Fibroblast of skin of left quadriceps (primary cell): ENCODE measurements around the gene CLTCL1.
"Not testable (repeated sequence)": the region's sequence is repeated elsewhere in the genome, so short reads cannot be mapped to it uniquely, and the experiment has no call there.

Experiments used
- DNase-seq, 2 experiments: peaks; one replicate each; pipeline ENCODE4 v3.0.0-alpha.2; 2013; ENCODE audit warnings: low read depth in 2 of 2

The CLTCL1 gene

DNA sequence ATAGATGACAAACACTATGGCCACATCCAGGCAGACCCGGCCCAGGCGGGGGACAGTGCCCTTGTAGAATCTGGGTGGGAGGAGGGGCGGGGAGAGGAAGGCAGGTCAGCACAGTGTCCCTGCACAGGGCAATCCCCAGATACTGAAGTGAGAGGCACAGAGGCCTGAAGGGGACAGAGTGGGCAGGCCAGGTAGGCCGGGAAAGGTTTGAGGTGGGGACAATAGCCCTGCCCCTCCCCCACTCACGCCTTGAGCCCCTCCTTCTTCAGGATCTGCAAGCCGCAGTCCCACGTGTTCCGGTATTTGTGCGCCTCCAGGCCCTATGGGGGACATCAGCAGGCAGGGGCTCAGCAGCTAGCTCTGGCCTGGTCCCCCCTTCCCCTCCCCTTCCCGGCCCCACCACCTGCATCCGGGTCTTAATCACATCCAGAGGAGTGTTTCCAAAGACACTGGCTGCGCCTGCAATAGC is 115.3 kb downstream of the CLTCL1 start:
- no peak for DNase-seq

DNA sequence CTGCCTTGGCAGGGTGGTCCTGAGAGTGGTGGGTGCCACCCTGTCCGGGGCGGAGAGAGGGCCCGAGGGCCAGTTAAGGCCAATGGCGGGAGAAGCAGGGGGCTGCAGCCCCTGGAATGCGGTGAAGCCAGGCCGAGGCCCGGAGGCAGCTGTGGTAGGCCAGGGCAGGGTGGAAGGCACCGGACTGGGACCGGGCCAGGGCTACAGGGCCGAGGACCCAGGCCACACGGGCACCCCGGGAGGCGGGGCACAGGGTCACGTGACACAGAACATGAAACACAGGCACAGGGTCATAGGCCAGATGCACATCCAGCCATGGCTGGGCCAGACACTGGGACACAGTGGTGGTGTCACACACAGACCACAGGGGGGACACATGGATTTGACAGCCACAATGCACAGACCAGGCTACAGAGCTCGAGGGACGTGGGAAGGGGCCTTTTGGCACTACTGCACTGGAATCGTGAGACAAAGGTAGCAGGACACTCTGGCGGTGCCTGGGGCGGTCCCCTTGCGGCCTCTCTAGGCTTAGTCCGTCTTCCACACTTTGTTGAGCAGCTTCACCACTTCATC is 115.8 kb downstream of the CLTCL1 start:
- no peak for DNase-seq

DNA sequence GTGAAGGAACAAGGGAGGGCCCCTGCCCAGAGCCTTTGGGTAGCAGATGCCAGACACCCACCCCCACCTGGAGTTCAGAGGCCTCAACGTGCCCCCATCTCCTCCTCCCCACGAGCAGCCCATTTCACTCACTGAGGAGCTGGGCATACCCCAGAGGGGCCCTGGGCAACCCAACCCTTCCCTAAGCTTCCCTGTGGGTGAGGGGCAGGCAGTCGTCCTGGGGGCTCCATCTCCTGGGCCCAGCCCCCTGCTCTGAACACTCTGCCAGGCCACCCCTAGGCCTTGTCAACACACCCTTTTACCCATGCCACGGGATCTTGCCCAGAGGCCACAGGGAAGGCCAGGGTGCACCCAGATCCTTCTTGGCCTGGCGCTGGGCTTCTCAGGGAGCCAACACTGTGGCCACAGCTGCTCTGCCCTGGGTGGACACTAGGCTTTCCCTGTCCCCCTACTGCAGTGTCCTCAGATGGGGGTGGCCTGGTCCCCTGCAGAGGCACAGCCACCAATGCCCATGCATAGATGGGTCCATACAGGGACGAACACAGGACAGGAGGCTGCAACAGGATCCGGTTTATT is 116.4 kb downstream of the CLTCL1 start:
- no peak for DNase-seq

DNA sequence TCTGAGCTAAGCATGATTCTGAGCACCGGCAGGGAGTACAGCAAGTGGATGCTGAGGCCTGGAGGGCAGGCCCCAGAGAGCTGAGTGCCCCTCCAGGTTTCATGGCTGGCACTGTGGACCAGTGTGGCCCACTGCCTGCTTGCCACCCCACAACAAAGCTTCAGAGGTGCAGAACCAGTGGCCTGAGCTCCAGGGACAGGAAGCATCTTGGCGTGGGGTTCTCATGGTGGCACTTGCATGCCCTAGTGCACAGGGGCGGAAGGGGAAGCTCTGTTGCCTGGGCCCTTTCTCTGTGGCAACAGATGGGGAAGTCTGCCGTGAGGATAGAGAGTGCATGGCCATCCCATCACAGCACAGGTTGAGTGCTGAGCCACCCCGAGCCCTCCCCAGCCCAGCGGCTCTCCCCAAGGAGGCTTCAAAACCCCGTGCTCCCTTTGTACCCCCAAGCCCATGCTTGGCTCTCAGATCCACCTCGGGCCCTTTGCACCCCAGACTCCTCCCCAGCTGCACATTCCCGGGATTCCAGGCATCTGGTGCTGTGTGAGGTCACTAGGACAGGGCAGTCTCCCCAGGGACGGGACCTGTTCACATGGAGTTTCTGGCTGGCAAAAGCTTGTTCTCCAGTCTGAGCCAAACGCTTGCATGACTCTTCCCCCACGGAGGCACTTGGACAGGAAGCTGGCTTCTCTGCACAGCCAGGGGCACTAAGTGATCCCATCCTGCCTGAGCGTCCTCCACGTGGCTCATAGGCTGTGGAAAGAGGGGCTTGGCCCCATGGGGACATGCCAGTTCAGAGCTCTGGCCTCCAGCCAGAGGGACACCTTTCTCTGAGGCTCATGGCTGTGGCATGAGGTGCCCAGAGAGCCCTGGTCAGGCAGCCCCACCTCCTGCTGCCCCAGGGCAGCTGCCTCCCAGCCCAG is 117.2 kb downstream of the CLTCL1 start:
- DNase-seq: no peak

DNA sequence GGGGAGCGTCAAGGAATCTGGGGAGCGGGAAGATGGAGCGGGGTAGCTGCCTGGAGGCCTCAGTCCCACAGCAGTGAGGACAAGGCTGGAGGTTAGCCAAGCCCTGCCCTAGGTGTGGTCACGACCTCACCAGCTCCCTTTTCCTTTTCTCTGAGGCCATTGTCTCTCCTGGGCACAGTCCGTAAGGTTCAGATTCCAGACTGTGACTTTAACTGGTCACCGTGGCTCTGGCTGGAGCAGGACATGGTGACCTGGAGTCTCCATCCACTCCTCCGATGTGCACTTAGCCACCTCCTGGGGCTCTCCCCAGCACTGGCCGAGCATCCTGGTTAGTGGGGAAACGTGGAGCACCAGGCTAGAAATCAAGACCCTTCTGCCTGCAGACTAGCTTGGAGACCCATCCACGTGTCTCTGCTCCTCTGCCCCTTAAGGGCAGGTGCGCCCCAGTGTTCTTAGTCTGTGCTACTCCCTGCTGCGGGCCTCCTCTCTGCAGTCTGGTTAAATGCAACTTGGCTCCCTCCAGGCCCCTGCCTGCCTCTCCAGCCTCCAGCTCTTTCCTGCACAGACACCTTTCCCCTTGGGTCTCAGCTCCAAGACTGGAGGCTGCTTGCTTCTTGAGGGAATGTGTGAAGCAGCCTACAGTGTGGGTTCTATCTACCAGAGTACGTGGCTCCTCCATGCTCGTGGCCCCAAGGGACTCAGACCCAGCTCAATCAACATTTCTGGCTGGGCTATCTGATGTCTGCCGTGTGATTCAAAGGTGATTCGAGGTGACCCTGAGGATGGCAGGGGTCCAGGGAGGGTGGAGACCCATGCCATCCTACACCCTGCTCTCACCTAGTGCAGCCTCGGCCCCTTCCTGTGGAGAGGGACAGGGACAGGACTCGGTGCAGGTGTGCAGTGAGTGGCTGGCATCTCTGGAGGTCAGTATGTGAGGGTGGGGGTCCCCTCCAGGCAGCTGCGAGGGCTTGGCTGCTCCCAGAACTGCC is 118.2 kb downstream of the CLTCL1 start:
- no peak for DNase-seq

DNA sequence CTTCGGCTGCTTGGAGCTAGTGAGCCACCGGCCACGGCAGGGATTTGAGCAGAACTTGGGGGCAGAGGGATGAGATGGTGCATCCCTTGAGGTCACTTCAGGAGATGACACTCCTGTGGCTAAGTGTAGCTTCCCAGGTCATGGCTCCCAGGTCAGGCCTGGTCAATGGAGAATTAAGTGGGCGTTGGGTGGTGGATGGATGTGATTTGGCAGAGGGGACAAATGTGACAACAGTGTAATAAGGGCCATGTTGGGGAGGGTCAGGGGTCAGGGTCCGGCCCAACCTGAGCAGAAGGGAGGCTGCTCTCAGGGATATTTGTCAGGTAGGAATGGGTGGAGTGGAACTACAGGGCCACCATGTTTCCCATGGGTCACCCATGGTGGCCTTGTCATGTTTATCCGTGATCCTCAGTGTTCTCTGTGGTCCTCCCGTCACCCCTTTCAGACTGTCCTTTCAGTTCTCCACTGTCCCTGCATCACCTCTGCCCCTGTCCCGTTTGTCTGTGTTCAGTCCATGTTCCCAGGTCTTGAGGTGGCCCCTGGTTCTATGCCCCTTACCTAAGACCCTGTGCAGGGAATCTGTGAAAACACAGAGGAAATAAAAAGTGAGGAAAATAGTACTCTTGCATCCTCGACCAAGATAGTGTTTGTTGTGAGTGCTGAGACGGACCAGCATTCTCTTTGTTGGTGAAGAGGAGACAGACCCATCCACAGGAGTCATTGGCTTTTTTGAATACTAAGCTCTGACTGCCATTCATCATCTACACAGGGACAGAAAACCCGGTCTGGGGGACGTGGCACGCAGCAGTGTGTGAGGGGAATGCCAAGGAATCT is 119.1 kb downstream of the CLTCL1 start:
- no peak for DNase-seq

DNA sequence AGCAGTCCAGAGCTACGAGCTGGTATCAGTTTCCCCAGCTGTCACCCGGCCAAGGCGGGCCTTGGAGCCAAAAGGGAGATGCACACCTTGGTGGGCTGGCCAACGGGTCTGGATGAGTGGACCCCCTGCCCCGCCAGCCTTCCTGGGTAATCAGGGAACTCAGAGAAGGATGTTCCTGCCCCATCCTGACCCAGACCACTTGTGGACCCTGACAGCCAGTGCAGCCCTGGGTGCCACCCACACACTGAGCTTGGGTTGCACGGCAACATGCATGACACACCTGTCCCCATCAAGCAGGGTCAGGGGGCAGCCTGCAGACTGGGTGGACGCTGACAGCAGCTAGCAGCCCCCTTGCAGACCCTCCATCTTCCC is 121.6 kb downstream of the CLTCL1 start:
- DNase-seq: no peak

DNA sequence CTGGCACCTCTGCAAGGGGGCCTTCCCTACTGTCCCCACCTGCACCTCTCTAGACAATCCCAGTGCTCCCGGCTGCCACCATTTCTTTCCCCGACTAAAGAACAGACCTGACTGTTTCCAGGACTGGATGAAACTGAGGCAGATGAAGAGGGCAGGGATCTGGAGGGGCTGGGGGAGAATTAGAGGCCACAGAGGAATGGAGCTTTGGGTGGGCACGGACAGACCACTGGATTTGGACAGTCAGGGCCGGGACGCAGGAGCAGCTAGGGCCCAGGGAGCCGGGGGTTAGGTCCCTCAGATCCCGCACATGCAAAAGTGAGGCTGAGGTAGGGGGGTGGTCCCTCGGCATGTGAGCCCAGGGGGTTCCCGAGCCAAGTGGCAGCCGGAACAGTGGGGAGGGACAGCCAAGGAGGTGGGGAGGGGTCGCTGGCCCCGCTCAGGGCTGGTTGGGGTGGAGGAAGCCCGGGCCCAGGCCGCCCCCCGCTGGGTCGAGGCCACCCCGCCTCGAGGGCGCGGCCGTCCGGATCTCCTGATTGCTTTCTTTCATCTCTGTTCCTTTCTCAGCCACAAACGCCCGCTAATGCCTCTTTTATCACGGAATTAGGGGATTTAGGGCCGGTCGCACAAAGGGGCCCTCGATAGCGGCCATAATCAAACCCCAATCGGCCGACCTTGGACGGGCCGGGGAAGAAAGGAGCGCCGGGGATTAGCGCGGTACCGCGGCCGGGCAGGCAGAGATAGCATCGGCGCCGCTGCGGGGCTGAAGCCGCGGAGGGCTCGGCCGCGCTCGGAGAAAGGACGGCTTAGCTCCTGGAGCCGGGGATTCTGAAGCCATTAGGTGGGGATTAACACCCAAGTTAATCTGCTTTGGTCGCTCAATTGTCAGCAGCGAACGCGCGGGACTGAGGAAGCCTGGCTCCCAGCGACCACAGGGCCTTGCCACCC is 122.2 kb downstream of the CLTCL1 start:
- no peak for DNase-seq

DNA sequence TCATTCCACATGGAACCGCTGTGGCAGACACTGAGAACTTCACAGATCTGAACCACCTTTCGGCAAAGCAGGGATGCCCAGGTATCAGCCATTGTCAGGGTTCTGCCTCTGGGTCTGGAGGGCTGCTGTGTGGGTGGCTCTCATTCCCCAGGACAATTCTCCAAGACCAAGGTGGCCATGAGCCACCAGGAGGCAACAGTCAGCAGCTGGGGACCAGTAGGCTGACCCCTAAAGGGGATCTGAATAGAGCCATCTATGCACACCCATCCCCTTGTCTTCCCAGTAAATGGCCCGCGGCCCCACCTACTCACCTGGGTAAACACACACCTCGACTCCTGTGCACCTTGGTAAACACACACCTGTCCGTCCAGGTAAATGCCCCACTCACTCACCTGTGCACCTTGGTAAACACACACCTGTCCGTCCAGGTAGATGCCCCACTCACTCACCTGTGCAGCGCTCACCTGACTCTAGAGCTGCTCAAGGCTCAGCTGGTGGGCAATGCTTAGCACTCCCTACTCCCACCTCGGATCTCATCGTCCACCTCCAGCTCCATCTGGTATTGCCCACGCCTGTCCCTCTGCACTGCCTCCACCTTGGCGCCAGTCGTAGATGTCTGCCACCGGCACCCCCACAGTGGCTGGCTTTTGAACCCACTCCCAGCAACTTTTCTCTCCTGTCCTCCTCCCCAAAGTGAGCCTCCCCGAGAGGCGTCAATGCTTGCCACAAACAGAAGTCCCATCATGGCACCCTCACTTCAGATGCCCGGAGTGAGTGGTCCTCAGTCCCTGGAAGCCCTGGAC is 123.2 kb downstream of the CLTCL1 start:
- no peak for DNase-seq

DNA sequence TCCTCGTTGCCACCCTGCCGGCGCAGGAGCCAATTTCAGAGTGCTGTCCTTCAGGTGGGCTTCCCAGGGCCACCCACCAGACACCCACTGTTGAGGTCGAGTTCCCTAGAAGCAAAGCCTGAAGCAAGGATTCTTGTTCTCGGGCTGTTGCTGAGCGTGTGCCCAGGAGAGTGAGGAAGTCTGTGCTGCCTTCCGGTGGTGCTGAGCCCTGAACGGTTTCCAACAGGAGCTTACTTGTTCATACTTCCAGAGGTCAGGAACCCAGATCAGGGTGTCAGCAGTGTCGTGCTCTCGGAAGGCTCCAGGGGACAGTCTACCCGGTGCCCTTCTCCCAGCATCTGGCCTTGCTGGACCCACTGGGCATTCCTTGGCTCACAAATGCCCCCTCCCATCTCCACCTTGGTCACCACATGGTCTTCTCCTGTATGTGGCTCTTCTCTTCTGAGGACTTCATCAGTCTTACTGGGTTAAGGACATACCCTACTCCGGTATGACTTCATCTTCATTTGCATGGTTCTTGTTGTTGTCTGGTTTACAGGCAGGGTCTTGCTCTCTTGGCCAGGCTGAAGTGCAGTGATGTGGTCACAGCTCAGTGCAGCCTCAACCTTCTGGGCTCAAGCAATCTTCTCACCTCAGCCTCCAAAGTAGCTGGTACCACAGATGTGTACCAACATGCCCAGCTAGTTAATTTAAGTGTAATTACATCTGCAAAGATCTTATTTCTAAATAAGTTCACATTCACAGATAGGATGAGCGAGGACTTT is 124.2 kb downstream of the CLTCL1 start:
- DNase-seq: no peak

DNA sequence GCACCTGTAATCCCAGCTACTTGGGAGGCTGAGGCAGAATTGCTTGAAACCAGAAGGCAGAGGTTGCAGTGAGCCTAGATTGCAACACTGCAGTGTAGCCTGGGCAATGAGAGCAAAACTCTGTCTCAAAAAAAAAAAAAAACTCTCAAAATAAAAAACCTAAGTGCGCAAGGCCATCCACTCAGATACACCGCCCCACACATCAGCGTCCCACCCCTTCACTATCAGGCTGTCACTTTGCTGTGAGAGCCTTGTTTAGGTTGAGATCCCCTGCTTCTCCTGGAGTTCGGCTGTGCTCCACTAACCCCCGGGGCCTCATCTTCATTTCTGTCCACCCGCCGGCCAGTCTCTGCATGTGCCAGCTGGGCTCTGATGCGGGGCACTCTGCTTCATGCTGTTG is 125.1 kb downstream of the CLTCL1 start:
- DNase-seq: no peak

DNA sequence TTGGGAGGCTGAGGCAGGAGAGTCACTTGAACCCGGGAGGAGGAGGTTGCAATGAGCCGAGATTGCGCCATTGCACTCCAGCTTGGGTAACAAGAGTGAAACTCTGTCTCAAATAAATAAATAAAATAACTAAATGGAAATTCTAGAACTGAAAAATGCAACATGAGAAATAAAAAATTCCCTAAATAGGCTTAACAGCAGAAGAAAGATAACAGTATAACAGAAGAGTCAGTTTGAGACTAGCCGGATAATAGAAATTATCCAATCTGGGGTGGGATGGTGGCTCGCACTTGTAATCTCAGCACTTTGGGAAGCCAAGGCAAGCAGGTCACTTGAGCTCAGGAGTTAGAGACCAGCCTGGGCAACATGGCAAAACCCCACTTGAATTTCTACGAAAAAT is 127.1 kb downstream of the CLTCL1 start:
- no peak for DNase-seq

DNA sequence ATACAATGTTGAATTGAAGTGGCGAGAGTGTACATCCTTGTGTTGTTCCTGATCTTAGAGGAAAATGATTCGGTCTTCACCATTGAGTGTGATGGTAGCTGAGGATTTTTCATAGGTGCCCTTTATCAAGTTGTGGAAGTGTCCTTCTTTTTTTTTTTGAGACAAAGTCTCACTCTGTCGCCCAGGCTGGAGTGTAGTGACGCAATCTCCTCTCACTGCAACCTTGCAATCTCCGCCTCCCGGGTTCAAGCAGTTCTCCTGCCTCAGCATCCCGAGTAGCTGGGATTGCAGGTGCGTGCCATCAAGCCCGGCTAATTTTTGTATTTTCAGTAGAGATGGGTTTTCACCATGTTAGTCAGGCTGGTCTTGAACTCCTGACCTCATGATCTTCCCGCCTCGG is 132.9 kb downstream of the CLTCL1 start:
- DNase-seq: not testable (repeated sequence)

DNA sequence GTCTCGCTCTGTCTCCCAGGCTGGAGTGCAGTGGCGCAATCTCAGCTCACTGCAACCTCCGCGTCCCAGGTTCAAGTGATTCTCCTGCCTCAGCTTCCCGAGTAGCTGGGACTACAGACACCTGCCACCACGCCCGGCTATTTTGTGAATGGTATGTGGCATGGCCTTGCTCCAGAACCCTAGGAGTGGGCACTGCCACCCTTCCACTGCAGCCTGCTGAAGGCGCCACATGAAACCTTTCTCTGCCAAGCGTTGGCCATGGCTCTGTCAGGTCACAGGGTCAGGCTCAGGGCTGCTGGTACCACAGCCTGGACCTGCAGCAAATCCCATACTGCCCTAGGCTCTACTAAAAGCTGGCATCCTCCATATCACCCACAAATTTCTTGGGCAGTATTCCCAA is 135.4 kb downstream of the CLTCL1 start:
- DNase-seq: not testable (repeated sequence)

DNA sequence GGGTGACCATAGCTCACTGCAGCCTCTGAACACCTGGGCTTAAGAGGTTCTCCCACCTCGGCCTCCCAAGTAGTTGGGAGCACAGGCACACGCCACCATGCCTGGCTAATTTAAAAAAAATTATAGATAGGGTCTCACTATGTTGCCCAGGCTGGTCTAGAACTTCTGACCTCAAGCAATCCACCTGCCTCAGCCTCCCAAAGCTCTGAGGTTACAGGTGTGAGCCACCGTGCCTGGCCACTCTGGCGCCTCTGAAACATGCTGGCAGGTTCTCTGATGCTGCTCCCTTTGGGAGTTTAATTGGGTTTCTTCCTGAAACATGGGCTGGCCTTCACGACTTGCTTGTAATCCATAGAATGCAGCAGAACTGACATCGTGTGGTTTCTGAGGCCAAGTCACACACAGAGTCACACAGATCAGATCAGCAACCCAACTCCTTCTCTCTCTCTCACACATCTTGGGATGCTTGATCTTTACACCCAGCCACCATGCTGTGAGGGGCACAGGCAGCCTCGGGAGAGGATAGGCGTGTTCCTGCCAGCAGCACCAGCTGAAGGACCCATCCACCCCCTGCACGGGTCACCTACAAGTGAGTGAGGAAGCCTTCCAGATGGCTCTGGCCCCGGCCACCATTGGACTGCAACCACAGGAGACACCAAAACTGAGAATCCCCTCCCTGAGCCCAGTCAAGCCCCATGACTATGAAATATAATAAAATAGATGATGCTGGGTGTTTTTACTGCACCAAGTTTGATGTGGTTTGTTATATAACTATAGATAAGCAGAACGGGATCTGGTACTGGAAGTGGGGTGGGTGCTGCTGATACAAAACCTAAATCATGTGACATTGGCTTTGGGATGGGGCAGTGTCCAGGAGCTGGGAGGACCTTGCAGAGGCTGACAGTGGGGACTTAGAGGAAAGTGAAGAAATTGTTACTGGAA is 138.3 kb downstream of the CLTCL1 start:
- DNase-seq: no peak

DNA sequence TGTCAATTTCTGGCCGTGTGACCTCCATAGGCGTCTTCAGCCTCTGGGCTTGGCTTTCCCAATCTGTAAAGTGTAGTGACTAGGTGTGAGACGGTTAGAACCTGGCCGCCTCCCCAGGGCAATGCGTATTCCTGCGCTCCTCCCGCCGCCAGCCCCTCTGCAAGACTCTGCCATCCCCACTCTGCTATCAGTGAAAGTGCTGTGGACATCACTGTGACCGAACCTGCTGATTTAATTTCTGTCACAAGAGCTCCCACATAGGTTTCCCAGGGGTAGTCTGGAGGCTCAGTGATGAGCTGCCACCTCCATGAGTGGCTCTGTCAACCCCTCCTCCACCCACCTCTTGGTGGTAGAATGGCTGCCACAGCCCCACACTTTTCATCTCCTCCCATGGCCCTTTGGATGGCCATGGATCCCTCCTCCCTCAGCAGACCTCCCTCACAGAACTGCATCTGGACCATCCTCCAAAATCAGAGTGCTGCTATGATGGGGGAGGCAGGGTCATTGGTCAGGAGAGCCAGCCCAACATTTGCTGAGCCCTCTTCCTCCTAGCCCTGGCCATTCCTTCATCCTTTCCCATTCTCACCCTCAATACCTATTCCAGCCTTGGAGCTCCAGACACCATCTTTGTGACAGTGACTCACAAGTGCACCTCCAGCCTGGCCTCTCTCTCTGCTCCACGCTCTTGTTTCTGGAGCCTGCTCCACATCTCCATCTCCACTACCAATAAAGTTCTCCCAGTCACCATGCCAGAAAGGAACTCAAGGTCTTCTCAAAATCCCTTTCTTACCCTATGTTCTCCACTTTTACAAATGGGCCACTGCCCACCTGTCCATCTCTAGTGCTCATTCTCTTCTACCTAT is 140.0 kb downstream of the CLTCL1 start:
- no peak for DNase-seq
